GM19438 (cell line): ENCODE results near the gene TMEM108.

Experiments
- ATAC-seq: cut with Tn5 transposase; IDR thresholded peaks from one replicate; pipeline ENCODE4 v1.9.1; 2021; ENCODE audit warnings: low read depth; ENCODE audit not compliant: unreplicated experiment

TMEM108 gene

DNA sequence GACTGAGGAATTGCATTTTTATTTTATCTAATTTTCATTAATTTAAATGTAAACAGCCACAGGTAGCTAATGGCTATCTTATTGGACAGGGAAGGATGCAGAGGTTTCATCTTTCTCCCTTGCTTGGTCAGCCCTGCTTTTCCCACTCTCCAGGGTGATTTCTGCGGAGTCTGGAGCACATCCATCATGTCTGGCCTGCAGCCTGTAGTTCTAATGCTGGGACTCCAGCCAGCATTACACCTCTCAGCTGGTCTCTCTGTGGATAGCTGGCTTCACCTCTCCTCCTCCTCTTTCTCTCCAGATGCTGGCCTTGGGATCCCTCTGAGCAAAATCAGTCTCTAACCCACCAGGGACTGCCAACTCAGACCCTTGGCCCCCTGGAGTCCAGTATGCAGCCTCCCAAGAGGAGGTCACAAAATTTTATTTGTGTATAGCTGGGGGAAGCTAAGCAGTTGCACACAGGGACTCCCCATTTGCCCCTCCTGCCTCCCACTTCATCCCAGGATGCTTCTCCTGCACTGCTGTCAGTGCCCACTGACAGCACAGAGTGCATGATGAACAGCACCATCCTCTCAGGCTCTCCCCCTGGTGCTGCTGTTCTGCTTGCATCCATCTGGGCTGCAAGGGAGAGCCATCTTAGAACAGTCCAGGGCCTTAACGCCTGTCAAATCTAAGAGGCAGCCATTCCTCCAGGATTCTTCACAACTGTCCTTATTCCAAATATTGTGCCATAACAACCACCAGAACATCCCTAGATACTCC is 363.4 kb downstream of the TMEM108 start:
- ATAC-seq: no peak

- no peak for ATAC-seq
Observed at GRCh38 chr3:133404920-133405319, 366.7 kb downstream of the TMEM108 start.

DNA sequence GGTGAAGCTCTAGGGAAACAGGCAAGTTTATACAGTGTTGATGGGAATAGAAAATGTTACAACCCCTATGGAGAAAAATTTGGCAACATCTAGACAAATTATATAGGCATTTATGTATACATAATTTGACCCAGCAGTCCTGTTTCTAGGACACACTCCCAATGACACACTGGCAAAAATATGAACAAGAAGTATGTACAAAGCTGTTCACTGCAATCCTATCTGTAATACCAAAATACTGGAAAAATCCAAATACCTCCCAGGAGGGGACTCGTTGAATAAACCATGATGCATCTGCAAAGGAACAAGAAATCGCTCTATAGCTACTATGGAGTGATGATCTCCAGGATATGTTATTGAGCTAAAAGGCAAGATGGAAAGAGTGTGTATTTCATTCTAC is 370.2 kb downstream of the TMEM108 start:
- no peak for ATAC-seq

GRCh38 chr3:133408961-133409360 is 370.8 kb downstream of the TMEM108 start:
- ATAC-seq: no peak

DNA sequence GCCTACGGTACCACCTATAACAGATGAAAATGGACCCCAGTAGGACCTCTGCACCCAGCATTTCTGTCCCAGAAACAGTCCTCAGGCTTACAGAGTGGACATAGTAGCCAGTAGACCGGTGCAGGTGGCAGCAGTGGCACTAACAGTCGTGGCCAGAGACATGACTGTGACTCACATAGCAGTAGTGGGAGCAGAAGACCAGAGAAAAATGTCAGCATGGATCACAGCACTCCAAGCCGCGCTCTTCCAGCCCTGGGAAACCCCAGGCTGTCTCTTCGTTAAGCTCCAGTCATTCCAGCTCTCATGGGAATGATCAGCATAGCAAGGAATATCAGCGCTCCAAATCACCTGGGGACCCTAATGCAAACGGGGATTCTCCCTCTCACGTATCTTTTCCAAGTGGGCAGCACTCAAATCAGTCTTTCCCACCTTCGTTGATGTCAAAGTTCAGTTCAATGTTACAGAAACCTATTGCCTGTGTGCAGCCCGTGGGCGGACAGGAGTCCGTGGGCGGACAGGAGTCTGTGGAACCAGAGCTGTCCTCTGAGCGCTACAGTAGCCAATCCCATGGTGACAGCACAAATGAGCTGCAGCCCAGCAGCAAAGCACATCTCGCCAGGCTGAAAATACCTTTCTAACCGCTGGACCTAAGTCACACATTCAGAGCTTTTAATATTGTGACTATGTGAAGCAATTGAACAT is 372.2 kb downstream of the TMEM108 start:
- ATAC-seq: no peak

GRCh38 chr3:133412183-133413132 is 374.3 kb downstream of the TMEM108 start:
- ATAC-seq: no peak

DNA sequence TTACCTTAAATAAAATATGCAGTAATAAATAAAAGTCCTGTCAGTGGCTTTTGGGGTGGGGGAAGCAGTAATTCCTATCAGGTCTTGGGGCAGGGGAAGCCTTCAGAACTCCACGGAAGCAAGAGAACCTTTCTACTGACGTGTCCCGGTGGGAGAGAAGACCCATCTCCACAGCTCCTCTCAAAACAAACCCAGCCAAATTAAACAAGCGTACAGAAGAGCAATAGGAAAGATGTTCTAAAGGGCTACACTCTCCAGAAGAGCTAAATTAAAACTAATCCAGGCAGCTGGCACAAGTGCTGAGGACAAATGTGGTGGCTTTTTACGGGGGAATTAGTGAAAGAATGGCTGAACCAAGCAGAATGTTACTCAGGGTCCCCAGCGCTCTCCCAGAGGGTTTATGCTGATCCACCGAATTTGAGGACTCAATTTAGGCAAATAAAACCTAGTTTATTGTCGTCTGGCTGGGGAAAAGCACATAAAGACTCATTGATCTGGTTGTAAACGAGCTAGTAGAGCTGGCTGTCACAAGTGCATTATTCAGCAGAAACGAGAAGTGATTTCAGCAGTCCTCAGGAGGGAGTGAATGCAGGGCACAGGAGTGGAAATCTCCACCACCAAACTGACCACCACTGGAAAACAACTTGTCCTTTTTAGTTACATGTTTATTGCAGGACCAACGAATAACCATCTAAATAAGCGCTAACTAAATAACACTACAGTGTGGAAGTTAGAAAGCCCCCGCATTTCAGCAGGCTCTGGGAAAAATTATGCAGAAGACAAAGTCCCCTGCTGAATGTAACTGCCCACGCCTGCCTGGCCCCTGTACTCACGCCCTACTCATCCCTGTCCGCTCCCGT is 375.2 kb downstream of the TMEM108 start:
- no peak for ATAC-seq

- ATAC-seq: no peak
Observed at GRCh38 chr3:133414021-133414392, 375.8 kb downstream of the TMEM108 start.

- ATAC-seq: no peak
Observed at GRCh38 chr3:133418361-133418760, 380.2 kb downstream of the TMEM108 start.

DNA sequence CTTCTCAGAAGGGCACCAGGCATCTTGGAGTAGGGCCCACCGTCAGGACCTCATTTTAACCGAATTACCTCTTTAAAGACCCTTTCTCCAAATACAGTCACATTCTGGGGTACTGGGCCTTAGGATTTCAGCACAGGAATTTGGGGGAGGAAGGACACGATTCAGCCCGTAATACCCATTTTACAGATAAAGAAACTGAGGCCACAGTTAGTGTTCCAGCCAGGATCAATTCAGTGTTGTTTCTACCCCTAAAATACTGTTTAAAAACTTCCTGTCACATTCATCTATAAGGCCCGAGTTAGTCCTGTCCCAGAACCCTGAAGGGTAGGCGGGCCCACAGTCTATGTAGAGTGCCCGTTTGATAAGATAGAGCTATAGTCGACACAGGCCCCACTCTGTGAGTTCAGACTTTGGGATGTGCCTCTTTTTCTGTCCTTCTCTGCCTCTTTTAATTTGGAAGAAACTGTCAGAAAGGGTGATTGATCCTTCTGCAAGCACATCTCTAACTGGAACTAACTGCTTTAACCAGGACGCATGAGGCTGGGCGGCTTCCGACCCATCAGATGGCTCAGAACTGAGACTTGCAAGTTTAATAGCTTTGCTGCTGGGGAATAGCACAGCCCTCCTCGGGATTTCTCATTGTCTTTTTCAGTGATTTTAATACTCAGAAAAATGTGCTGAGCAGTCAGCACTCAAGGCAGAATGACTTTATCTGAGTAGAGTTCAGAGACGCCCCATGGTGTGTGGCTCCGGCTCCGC is 381.1 kb downstream of the TMEM108 start:
- no peak for ATAC-seq

- ATAC-seq: no peak
Observed at GRCh38 chr3:133424937-133425869, 387.0 kb downstream of the TMEM108 start.

DNA sequence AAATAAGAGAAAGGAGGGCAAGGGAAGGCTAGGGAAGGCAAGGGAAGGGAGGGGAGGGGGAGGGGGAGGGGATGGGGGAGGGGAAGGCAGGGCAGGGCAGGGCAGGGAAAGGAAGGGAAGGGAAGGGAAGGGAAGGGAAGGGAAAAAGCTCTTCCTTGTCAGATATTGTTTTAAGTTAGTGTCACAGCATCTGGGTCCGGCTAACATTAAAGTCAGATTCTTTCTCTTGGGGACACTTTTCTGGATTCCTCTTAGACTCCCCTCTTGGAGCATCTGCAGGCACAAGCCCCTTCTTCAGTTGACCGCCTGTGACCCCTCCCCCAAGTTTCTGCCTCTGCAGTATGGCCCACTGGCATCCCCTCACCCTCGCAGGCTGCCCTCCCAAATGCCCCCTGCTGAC is 387.7 kb downstream of the TMEM108 start:
- no peak for ATAC-seq

- ATAC-seq: no peak
Observed at GRCh38 chr3:133426721-133427120, 388.5 kb downstream of the TMEM108 start.

DNA sequence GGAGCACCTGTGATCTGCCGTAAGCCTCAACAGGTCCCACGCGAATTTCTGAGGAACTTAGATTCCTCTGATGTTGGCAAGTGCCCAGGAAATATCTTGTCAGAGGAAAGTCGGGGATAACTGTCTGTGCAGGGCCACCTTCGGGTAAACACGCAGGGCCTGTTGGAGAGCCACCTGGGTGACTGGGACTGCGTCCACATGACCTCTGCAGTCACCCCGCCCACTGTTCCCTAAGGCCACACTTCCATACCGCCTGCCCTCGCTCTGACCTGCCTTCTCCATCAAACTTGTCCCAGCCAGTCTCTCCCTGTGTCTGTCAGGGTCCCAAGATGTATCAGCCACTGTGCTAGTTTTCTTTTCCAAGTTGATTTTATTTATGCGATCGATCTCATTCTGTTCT is 390.4 kb downstream of the TMEM108 start:
- ATAC-seq: no peak

GRCh38 chr3:133429063-133429462 is 390.9 kb downstream of the TMEM108 start:
- ATAC-seq: no peak

DNA sequence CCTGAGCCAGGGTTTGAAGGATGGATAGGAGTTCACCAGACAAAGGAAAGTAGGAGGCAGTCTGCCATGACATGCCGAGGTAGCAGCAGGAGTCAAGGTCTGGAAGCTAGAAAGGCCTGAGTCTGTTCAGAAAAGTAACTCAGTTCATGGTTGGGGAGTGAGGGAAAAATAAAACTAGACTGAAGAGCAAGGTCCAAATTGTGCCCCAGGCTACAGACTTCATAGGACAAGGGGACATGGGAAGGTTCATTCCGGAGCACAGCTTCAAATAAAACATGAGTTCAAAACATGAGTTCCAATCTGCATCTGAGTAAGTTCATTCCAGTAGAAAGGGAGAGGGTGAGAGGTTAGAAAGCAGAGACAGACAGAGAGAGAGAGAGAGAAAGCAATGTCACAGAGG is 401.4 kb downstream of the TMEM108 start:
- ATAC-seq: no peak

GRCh38 chr3:133440652-133441051 is 402.5 kb downstream of the TMEM108 start:
- no peak for ATAC-seq

DNA sequence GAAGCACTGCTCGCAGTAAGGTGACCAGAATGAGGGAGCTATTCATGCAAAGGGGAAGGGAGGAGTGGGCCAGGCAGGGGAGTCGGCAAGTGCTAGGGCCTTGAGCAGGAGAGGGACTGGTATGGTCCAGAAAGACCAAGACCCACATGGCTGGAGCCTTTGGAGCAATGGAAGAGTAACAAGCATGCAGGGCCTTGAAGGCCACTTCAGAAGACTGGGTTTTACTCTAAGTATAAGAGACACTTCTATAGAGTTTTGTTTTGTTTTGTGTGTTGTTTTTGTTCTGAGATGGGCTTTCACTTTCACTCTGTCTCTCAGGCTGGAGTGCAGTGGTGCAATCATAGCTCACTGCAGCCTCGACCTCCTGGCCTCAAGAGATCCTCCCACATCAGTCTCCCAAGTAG is 403.7 kb downstream of the TMEM108 start:
- ATAC-seq: peak; percentile 79
